Measurements from ENCODE around the gene AGFG2. TPM values are rescaled to one million over a fixed set of nuclear protein-coding genes. Genes with fewer than 3 reads are reported as not detected.
"Not testable (repeated sequence)": the region's sequence is repeated elsewhere in the genome, so short reads cannot be mapped to it uniquely, and the experiment has no call there.

Gene AGFG2
- total RNA-seq, 1 donor from 2014 or later = 6.2 TPM

GRCh38 chr7:100546926-100547800 is 8.2 kb downstream of the AGFG2 start:
- H2AFZ ChIP-seq (ENCODE audit: low read depth, low read length) = no peak overlapping the region
- H3K27ac Mint-ChIP-seq (ENCODE audit: unreplicated experiment) = peak overlapping the region; percentile 90
- H3K27me3 Mint-ChIP-seq (ENCODE audit: low read depth, unreplicated experiment) = no peaks in the 10 kb centered on the region

GRCh38 chr7:100547872-100548271 is 8.9 kb downstream of the AGFG2 start:
- no peak overlapping the region for H3K4me2 ChIP-seq (ENCODE audit: low read length)
- peaks cover 11% of the 10 kb centered on the region for H3K79me2 ChIP-seq (ENCODE audit: insufficient read depth, low read length)
- Mint-ChIP-seq H3K27me3 (ENCODE audit: low read depth, unreplicated experiment) (no peaks in the 10 kb centered on the region), H3K4me3 (ENCODE audit: unreplicated experiment) (no peak overlapping the region), H3K9me3 (ENCODE audit: unreplicated experiment) (no peaks in the 10 kb centered on the region), H3K36me3 (ENCODE audit: low read depth, unreplicated experiment) (no peaks in the 10 kb centered on the region), H3K4me1 (ENCODE audit: low read depth, unreplicated experiment) (peaks cover 41% of the 10 kb centered on the region), H3K27ac (ENCODE audit: unreplicated experiment) (peak overlapping the region; percentile 83)
- H3K27ac ChIP-seq (ENCODE audit: low read depth, low read length) = no peak overlapping the region
- H3K36me3 ChIP-seq (ENCODE audit: insufficient read depth, low read length) = peaks cover 2% of the 10 kb centered on the region
- no peaks in the 10 kb centered on the region for H3K27me3 ChIP-seq (ENCODE audit: insufficient read depth, low read length)
- no peak for TF ChIP-seq EZH2 (IDR thresholded peaks at IDR 0.05; ENCODE audit: insufficient read depth, low read length)
- no peak for TF ChIP-seq CTCF (IDR thresholded peaks at IDR 0.05; ENCODE audit: insufficient read depth, low read depth, low read length)
- no peaks in the 10 kb centered on the region for H4K20me1 ChIP-seq (ENCODE audit: insufficient read depth, low read length)
- H3K4me1 ChIP-seq (ENCODE audit: insufficient read depth, low read length) = peaks cover 34% of the 10 kb centered on the region
- FAIRE-seq (no peak), DNase-seq (ENCODE audit: low read depth) (no peak)
- H2AFZ ChIP-seq (ENCODE audit: low read depth, low read length) = no peak overlapping the region
- H3K9ac ChIP-seq (ENCODE audit: low read length) = no peak overlapping the region
- no peaks in the 10 kb centered on the region for H3K9me3 ChIP-seq (ENCODE audit: insufficient read depth, low read depth, low read length)
- H3K4me3 ChIP-seq (ENCODE audit: insufficient read depth, low read depth, low read length) = no peak overlapping the region

More at GRCh38 chr7:100546926-100547800, 8.2 kb downstream of the AGFG2 start:
- Histone ChIP-seq H3K4me3 (ENCODE audit: insufficient read depth, low read depth, low read length) (no peak overlapping the region), H3K27me3 (ENCODE audit: insufficient read depth, low read length) (no peaks in the 10 kb centered on the region), H3K27ac (ENCODE audit: low read depth, low read length) (peak overlapping the region; percentile 71), H3K36me3 (ENCODE audit: insufficient read depth, low read length) (peaks cover under 1% of the 10 kb centered on the region), H3K79me2 (ENCODE audit: insufficient read depth, low read length) (peaks cover 15% of the 10 kb centered on the region), H4K20me1 (ENCODE audit: insufficient read depth, low read length) (no peaks in the 10 kb centered on the region), H3K4me2 (ENCODE audit: low read length) (peak overlapping the region; percentile 74), H3K9ac (ENCODE audit: low read length) (peak overlapping the region; percentile 34), H3K9me3 (ENCODE audit: insufficient read depth, low read depth, low read length) (no peaks in the 10 kb centered on the region), H3K4me1 (ENCODE audit: insufficient read depth, low read length) (peaks cover 34% of the 10 kb centered on the region)
- no peak for DNase-seq (ENCODE audit: low read depth)
- Mint-ChIP-seq H3K9me3 (ENCODE audit: unreplicated experiment) (no peaks in the 10 kb centered on the region), H3K36me3 (ENCODE audit: low read depth, unreplicated experiment) (no peaks in the 10 kb centered on the region), H3K4me1 (ENCODE audit: low read depth, unreplicated experiment) (peaks cover 41% of the 10 kb centered on the region), H3K4me3 (ENCODE audit: unreplicated experiment) (peak overlapping the region; percentile 9)
- FAIRE-seq = no peak
- TF ChIP-seq CTCF (IDR thresholded peaks at IDR 0.05; ENCODE audit: insufficient read depth, low read depth, low read length) (no peak), EZH2 (IDR thresholded peaks at IDR 0.05; ENCODE audit: insufficient read depth, low read length) (no peak)

GRCh38 chr7:100548446-100548845 is 9.4 kb downstream of the AGFG2 start:
- Mint-ChIP-seq H3K27ac (ENCODE audit: unreplicated experiment) (peak overlapping the region; percentile 44), H3K4me1 (ENCODE audit: low read depth, unreplicated experiment) (peaks cover 41% of the 10 kb centered on the region)

More at GRCh38 chr7:100548446-100548845, 9.4 kb downstream of the AGFG2 start:
- H3K4me2 ChIP-seq (ENCODE audit: low read length); H4K20me1 ChIP-seq (ENCODE audit: insufficient read depth, low read length); H3K27me3 Mint-ChIP-seq (ENCODE audit: low read depth, unreplicated experiment); H3K36me3 ChIP-seq (ENCODE audit: insufficient read depth, low read length); H3K9me3 ChIP-seq (ENCODE audit: insufficient read depth, low read depth, low read length); H2AFZ ChIP-seq (ENCODE audit: low read depth, low read length); H3K27ac ChIP-seq (ENCODE audit: low read depth, low read length); DNase-seq (ENCODE audit: low read depth); FAIRE-seq; H3K9me3 Mint-ChIP-seq (ENCODE audit: unreplicated experiment); H3K4me3 ChIP-seq (ENCODE audit: insufficient read depth, low read depth, low read length); H3K9ac ChIP-seq (ENCODE audit: low read length); H3K4me3 Mint-ChIP-seq (ENCODE audit: unreplicated experiment); H3K27me3 ChIP-seq (ENCODE audit: insufficient read depth, low read length); H3K36me3 Mint-ChIP-seq (ENCODE audit: low read depth, unreplicated experiment): not testable (repeated sequence)
- Histone ChIP-seq H3K79me2 (ENCODE audit: insufficient read depth, low read length) (peaks cover 10% of the 10 kb centered on the region), H3K4me1 (ENCODE audit: insufficient read depth, low read length) (peaks cover 34% of the 10 kb centered on the region)
